ENCODE data around the gene LSAMP. TPM values are rescaled to one million over a fixed set of nuclear protein-coding genes. Genes with fewer than 3 reads are reported as not detected.

LSAMP gene
- total RNA-seq, 1 experiment from 2014 or later = 0.90 TPM

GRCh38 chr3:116267116-116267515, 178.2 kb downstream of the LSAMP start:
- Histone ChIP-seq H3K9me3 (ENCODE audit: control insufficient read depth, low read depth, low read length) (no peaks in the 10 kb centered on the region), H4K91ac (ENCODE audit: insufficient read length, low read depth, low read length) (no peak overlapping the region), H2BK120ac (ENCODE audit: low read depth, low read length, poor library complexity, severe bottlenecking) (no peak overlapping the region), H4K8ac (replicated peaks; ENCODE audit: insufficient read length, low read depth, low read length) (no peak overlapping the region), H3K14ac (ENCODE audit: insufficient read depth, low read length) (no peak overlapping the region), H2BK5ac (ENCODE audit: insufficient read length, low read length) (no peak overlapping the region), H2AK5ac (ENCODE audit: insufficient read length, low read length) (no peak overlapping the region), H3K56ac (ENCODE audit: insufficient read length, low read depth, low read length) (no peak overlapping the region), H2BK12ac (ENCODE audit: insufficient read length, low read depth, low read length) (no peak overlapping the region), H4K20me1 (ENCODE audit: control insufficient read depth, insufficient read depth, insufficient read length) (no peaks in the 10 kb centered on the region), H2BK20ac (ENCODE audit: low read depth, low read length, poor library complexity, severe bottlenecking) (no peak overlapping the region), H3K4me1 (ENCODE audit: insufficient read depth, low read length) (no peaks in the 10 kb centered on the region), H3K18ac (ENCODE audit: insufficient read length, low read depth, low read length) (no peak overlapping the region), H3K4me2 (ENCODE audit: insufficient read depth, insufficient read length, low read length) (no peak overlapping the region), H3K23ac (ENCODE audit: insufficient read length, low read depth, low read length) (no peak overlapping the region), H3K79me1 (ENCODE audit: insufficient read depth, low read depth, low read length, poor library complexity, severe bottlenecking) (no peaks in the 10 kb centered on the region), H3K9ac (ENCODE audit: extremely low read depth, insufficient read length, low read length) (no peak overlapping the region), H2AFZ (ENCODE audit: low read length) (no peak overlapping the region), H3K27me3 (ENCODE audit: insufficient read depth, low read length) (no peaks in the 10 kb centered on the region; the same call in 1 of the 2 replicates), H3K27ac (ENCODE audit: insufficient read length, low read depth, low read length) (no peak overlapping the region), H3K23me2 (ENCODE audit: insufficient read length, low read depth, low read length, poor library complexity, severe bottlenecking) (no peaks in the 10 kb centered on the region), H4K5ac (ENCODE audit: insufficient read length, low read depth, low read length) (no peak overlapping the region), H2BK15ac (ENCODE audit: low read depth, low read length) (no peak overlapping the region), H3T11ph (ENCODE audit: low read length) (no peak overlapping the region), H3K79me2 (ENCODE audit: insufficient read depth, low read length) (no peaks in the 10 kb centered on the region), H3K4ac (ENCODE audit: low read depth, low read length) (no peak overlapping the region)
- peaks cover 21 to 25% of the 10 kb centered on the region in 2 experiments for H3K4me1 Mint-ChIP-seq
- no peak overlapping the region for H3K27ac Mint-ChIP-seq
- peaks cover 35% of the 10 kb centered on the region for H3K27me3 Mint-ChIP-seq (ENCODE audit: low read depth)
- no peaks in the 10 kb centered on the region for H3K9me3 Mint-ChIP-seq
- no peak for TF ChIP-seq CTCF (conservative IDR thresholded peaks at IDR 0.05)
- no peaks in the 10 kb centered on the region; a peak in 1 of 7 replicates for H3K36me3 Mint-ChIP-seq (ENCODE audit: insufficient read depth in 1 of 3, low read depth in 3 of 3)
- DNase-seq = no peak
- no CpG with 5 or more reads among the region's 1 CpG for WGBS (ENCODE audit: extremely low coverage, insufficient read length, low lambda C conversion rate)
- H3K4me3 Mint-ChIP-seq = no peak overlapping the region
